ENCODE data around the gene USP47.

Gene USP47

DNA sequence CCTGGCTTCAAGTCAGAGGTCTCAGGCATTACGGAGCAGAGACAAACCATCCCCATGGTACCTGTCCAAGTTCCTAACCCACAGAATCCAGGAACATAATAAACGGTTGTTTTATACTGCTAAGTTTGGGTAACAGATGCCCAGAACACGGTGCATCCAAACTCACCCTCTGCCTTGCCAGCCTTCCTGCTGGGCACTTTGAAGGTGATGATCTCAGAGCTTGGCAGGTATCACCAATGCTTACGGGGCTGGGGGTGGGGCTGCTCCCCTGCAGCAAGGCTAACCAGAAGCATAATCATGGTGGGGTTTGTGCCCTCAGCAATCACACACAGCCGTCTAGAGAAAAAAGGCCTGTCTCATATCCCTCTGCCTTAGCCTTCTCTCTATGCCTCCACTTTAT lies 139.6 kb downstream of the USP47 start (continued):
- TF ChIP-seq ZFP30 (CRISPR knock-in tag; IDR thresholded peaks at IDR 0.05) = no peak

DNA sequence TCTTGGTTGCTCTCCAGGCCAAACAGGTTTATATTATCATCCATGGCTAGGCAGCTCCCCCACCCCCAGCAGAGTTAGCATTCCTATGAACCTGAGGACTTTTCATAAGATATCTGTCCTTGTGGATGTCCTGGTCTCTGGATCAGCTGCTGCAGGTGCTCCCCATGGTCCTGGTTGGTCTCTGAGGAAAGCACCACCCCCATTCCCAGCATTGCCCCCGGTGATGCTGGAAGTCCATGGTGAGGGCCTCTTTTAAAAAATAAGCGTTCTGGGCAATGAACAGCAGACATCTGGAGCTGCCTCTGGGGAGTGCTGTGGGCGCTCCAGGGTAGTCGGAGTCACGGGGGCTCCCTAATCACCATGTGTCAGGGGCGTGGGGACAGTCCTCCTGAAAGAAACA lies 140.1 kb downstream of the USP47 start:
- ATAC-seq = no peak
- TF ChIP-seq PPARA (CRISPR knock-in tag; IDR thresholded peaks at IDR 0.05; ENCODE audit: borderline replicate concordance) (no peak), RARB (CRISPR knock-in tag; IDR thresholded peaks at IDR 0.05) (no peak), ESRRG (CRISPR knock-in tag; IDR thresholded peaks at IDR 0.05) (no peak), CSRNP3 (CRISPR knock-in tag; IDR thresholded peaks at IDR 0.05) (no peak), BACH2 (CRISPR knock-in tag; IDR thresholded peaks at IDR 0.05; ENCODE audit: borderline replicate concordance) (no peak), ZC3H10 (CRISPR knock-in tag; IDR thresholded peaks at IDR 0.05) (no peak), ARNTL (CRISPR knock-in tag; IDR thresholded peaks at IDR 0.05; ENCODE audit: borderline replicate concordance, low read depth) (no peak), ISL1 (CRISPR knock-in tag; IDR thresholded peaks at IDR 0.05) (no peak), TCF4 (CRISPR knock-in tag; IDR thresholded peaks at IDR 0.05; ENCODE audit: borderline replicate concordance) (no peak)
- TF ChIP-seq, protein P1, sequence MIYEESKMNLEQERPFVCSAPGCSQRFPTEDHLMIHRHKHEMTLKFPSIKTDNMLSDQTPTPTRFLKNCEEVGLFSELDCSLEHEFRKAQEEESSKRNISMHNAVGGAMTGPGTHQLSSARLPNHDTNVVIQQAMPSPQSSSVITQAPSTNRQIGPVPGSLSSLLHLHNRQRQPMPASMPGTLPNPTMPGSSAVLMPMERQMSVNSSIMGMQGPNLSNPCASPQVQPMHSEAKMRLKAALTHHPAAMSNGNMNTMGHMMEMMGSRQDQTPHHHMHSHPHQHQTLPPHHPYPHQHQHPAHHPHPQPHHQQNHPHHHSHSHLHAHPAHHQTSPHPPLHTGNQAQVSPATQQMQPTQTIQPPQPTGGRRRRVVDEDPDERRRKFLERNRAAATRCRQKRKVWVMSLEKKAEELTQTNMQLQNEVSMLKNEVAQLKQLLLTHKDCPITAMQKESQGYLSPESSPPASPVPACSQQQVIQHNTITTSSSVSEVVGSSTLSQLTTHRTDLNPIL (CRISPR knock-in tag; IDR thresholded peaks at IDR 0.05; ENCODE audit: low read depth) = no peak

GRCh38 chr11:11982461-11982860 lies 140.7 kb downstream of the USP47 start:
- TF ChIP-seq, protein P2, sequence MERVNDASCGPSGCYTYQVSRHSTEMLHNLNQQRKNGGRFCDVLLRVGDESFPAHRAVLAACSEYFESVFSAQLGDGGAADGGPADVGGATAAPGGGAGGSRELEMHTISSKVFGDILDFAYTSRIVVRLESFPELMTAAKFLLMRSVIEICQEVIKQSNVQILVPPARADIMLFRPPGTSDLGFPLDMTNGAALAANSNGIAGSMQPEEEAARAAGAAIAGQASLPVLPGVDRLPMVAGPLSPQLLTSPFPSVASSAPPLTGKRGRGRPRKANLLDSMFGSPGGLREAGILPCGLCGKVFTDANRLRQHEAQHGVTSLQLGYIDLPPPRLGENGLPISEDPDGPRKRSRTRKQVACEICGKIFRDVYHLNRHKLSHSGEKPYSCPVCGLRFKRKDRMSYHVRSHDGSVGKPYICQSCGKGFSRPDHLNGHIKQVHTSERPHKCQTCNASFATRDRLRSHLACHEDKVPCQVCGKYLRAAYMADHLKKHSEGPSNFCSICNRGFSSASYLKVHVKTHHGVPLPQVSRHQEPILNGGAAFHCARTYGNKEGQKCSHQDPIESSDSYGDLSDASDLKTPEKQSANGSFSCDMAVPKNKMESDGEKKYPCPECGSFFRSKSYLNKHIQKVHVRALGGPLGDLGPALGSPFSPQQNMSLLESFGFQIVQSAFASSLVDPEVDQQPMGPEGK (CRISPR knock-in tag; IDR thresholded peaks at IDR 0.05; ENCODE audit: borderline replicate concordance) = no peak
- TF ChIP-seq CSDC2 (CRISPR knock-in tag; IDR thresholded peaks at IDR 0.05) = no peak
- no peak for ATAC-seq

GRCh38 chr11:11982975-11983374 lies 141.2 kb downstream of the USP47 start:
- ATAC-seq = no peak
- TF ChIP-seq CSRNP3 (CRISPR knock-in tag; IDR thresholded peaks at IDR 0.05) (no peak), ZNF565 (CRISPR knock-in tag; conservative IDR thresholded peaks at IDR 0.05; ENCODE audit: low read depth) (no peak), TCF4 (CRISPR knock-in tag; IDR thresholded peaks at IDR 0.05; ENCODE audit: borderline replicate concordance) (no peak), PPARA (CRISPR knock-in tag; IDR thresholded peaks at IDR 0.05; ENCODE audit: borderline replicate concordance) (no peak), GLIS3 (CRISPR knock-in tag; IDR thresholded peaks at IDR 0.05) (no peak), SNAI2 (CRISPR knock-in tag; IDR thresholded peaks at IDR 0.05) (no peak), ZNF8 (CRISPR knock-in tag; IDR thresholded peaks at IDR 0.05) (no peak), ISL1 (CRISPR knock-in tag; IDR thresholded peaks at IDR 0.05) (no peak), BACH2 (CRISPR knock-in tag; IDR thresholded peaks at IDR 0.05; ENCODE audit: borderline replicate concordance) (no peak), ZFP30 (CRISPR knock-in tag; IDR thresholded peaks at IDR 0.05) (no peak), ARNTL (CRISPR knock-in tag; IDR thresholded peaks at IDR 0.05; ENCODE audit: borderline replicate concordance, low read depth) (no peak), ZC3H10 (CRISPR knock-in tag; IDR thresholded peaks at IDR 0.05) (no peak), TOX (CRISPR knock-in tag; IDR thresholded peaks at IDR 0.05; ENCODE audit: borderline replicate concordance) (no peak), CSDC2 (CRISPR knock-in tag; IDR thresholded peaks at IDR 0.05) (no peak), ESRRG (CRISPR knock-in tag; IDR thresholded peaks at IDR 0.05) (no peak), ZFP3 (CRISPR knock-in tag; IDR thresholded peaks at IDR 0.05) (no peak)
- TF ChIP-seq, protein P2 (CRISPR knock-in tag; IDR thresholded peaks at IDR 0.05; ENCODE audit: borderline replicate concordance) = no peak
- TF ChIP-seq, protein P1 (CRISPR knock-in tag; IDR thresholded peaks at IDR 0.05; ENCODE audit: low read depth) = no peak
- TF ChIP-seq, protein P3, sequence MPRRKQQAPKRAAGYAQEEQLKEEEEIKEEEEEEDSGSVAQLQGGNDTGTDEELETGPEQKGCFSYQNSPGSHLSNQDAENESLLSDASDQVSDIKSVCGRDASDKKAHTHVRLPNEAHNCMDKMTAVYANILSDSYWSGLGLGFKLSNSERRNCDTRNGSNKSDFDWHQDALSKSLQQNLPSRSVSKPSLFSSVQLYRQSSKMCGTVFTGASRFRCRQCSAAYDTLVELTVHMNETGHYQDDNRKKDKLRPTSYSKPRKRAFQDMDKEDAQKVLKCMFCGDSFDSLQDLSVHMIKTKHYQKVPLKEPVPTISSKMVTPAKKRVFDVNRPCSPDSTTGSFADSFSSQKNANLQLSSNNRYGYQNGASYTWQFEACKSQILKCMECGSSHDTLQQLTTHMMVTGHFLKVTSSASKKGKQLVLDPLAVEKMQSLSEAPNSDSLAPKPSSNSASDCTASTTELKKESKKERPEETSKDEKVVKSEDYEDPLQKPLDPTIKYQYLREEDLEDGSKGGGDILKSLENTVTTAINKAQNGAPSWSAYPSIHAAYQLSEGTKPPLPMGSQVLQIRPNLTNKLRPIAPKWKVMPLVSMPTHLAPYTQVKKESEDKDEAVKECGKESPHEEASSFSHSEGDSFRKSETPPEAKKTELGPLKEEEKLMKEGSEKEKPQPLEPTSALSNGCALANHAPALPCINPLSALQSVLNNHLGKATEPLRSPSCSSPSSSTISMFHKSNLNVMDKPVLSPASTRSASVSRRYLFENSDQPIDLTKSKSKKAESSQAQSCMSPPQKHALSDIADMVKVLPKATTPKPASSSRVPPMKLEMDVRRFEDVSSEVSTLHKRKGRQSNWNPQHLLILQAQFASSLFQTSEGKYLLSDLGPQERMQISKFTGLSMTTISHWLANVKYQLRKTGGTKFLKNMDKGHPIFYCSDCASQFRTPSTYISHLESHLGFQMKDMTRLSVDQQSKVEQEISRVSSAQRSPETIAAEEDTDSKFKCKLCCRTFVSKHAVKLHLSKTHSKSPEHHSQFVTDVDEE (CRISPR knock-in tag; IDR thresholded peaks at IDR 0.05) = no peak

Data from SK-N-SH treated with all-trans-retinoic acid at 6 μM for 48 hours (cell line).